Measurements from ENCODE around the gene NCK2. TPM values are rescaled to one million over a fixed set of nuclear protein-coding genes. Genes with fewer than 3 reads are reported as not detected.

The NCK2 gene
- total RNA-seq, 1 experiment from 2014 or later = 26.7 TPM

GRCh38 chr2:105781274-105781978 lies 36.7 kb downstream of the NCK2 start (continued):
- TF ChIP-seq JUND (IDR thresholded peaks at IDR 0.05) (no peak), ZNF274 (IDR thresholded peaks at IDR 0.05; ENCODE audit: low read depth, low read length) (no peak), POLR2A (IDR thresholded peaks at IDR 0.05; ENCODE audit: borderline replicate concordance, extremely low read depth, insufficient read depth, insufficient read length) (no peak), FOSL1 (IDR thresholded peaks at IDR 0.05; ENCODE audit: low read depth) (no peak), EGR1 (IDR thresholded peaks at IDR 0.05; ENCODE audit: low read depth) (no peak)

DNA sequence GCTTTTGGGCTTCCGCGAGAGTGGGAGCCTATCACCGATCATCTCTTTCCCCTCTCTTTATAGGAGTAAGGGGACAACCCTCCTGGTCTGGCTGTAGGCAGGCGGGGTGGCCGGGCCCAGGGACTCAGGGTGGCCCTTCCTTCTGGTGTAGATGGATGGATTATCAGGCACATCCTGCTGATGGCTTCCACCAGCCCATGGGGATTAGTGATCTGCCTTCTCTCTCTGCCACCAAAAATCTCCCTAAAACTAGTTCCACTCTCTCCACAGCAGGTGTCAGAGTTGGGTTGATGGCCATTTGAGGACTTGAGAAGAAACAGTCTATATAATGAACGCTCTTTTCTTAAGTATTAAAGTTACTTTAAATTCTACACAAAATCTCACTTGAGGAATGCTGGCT lies 37.4 kb downstream of the NCK2 start:
- POLR2A ChIA-PET = no interaction called here
- H3K4me3 ChIP-seq (replicated peaks in 1 of 2; ENCODE audit: low read depth in 1 of 2, low read length in 2 of 2) = no peak overlapping the region
- RAD21 ChIA-PET (ENCODE audit: low non-redundant PET in 1 of 2, low total read pairs in 2 of 2, uncharacterized antibody in 2 of 2, unreplicated experiment in 2 of 2) = no interaction called here
- no peaks in the 10 kb centered on the region for H3K27me3 ChIP-seq (ENCODE audit: insufficient read depth, low read length)
- TF ChIP-seq ZBTB33 (IDR thresholded peaks at IDR 0.05; ENCODE audit: extremely low read depth, insufficient replicate concordance, low read length) (no peak), CTCF (IDR thresholded peaks at IDR 0.05 in 2 of 3, conservative IDR thresholded peaks at IDR 0.05 in 1 of 3; ENCODE audit: borderline replicate concordance in 1 of 3, insufficient read depth in 1 of 3, low read depth in 2 of 3, low read length in 2 of 3) (0 out of 6 replicates have a peak, but pooled peaks of 1 of the 3 experiments have one; percentile 1), RAD21 (IDR thresholded peaks at IDR 0.05; ENCODE audit: low read depth) (peak; percentile 48)
- H3K9me3 ChIP-seq (ENCODE audit: control insufficient read depth in 1 of 2, insufficient read depth in 1 of 2, low read depth in 1 of 2, low read length in 2 of 2) = no peaks in the 10 kb centered on the region
- intact Hi-C loops (cut with micrococcal nuclease) = no loop called here
- no peaks in the 10 kb centered on the region for H3K36me3 ChIP-seq (ENCODE audit: control insufficient read depth in 1 of 2, insufficient read depth in 2 of 2, low read length in 2 of 2)
- H3K79me2 ChIP-seq (ENCODE audit: insufficient read depth, low read length) = peaks cover 11% of the 10 kb centered on the region
- H4K20me1 ChIP-seq (ENCODE audit: insufficient read depth) = no peaks in the 10 kb centered on the region
- no peak for ATAC-seq
- DNase-seq (ENCODE audit: low read depth, low spot score) = no peak
- H3K9ac ChIP-seq (ENCODE audit: low read length) = no peak overlapping the region
- H3K9me2 ChIP-seq (ENCODE audit: insufficient read depth) = no peaks in the 10 kb centered on the region
- no peak overlapping the region for H3K4me2 ChIP-seq (ENCODE audit: low read length)
- no peaks in the 10 kb centered on the region; a peak in 1 of 4 replicates for H3K4me1 ChIP-seq (ENCODE audit: control insufficient read depth in 1 of 2, insufficient read depth in 2 of 2, low read length in 2 of 2)
- no peak overlapping the region for H3K27ac ChIP-seq (ENCODE audit: low read depth, low read length)
- no TSS peak for BruUV-seq (replicated peaks)
- H2AFZ ChIP-seq (ENCODE audit: low read depth, low read length, poor library complexity, severe bottlenecking) = no peak overlapping the region
- CTCF ChIA-PET = no interaction called here
